WERI-Rb-1 (cell line): Measurements from ENCODE around the gene DNAJB12.

Experiments
- DNase-seq: peaks from one replicate; pipeline ENCODE4 v3.0.0-alpha.2; 2020
- H3K27ac ChIP-seq: fragments of 250-450 bp; sonication (Bioruptor Pico); 2 replicates; pipeline ENCODE4 v1.5.1; 2020; ENCODE audit warnings: mild to moderate bottlenecking, moderate library complexity
- H3K27me3 ChIP-seq: fragments of 250-450 bp; sonication (Bioruptor Pico); 2 replicates; pipeline ENCODE4 v1.5.1; 2021; ENCODE audit warnings: mild to moderate bottlenecking, low read depth, moderate library complexity; ENCODE audit not compliant: insufficient read depth, severe bottlenecking
- H3K36me3 ChIP-seq: fragments of 250-450 bp; sonication (Bioruptor Pico); 2 replicates; pipeline ENCODE4 v1.5.1; 2020; ENCODE audit warnings: mild to moderate bottlenecking, moderate library complexity
- H3K4me3 ChIP-seq: 2 replicates; pipeline ENCODE4 v1.5.1; 2011; ENCODE audit warnings: low read depth, mild to moderate bottlenecking, control low read depth, low read length
- H3K9me3 ChIP-seq: fragments of 250-450 bp; sonication (Bioruptor Pico); 2 replicates; pipeline ENCODE4 v1.5.1; 2021; ENCODE audit warnings: mild to moderate bottlenecking, moderate library complexity; ENCODE audit not compliant: severe bottlenecking
- TF ChIP-seq, protein P1 (sequence below): IDR thresholded peaks from 2 replicates; pipeline ENCODE4 v1.5.1; 2011; ENCODE audit warnings: low read depth, mild to moderate bottlenecking, control low read depth, inconsistent platforms, low read length

DNAJB12 gene

DNA sequence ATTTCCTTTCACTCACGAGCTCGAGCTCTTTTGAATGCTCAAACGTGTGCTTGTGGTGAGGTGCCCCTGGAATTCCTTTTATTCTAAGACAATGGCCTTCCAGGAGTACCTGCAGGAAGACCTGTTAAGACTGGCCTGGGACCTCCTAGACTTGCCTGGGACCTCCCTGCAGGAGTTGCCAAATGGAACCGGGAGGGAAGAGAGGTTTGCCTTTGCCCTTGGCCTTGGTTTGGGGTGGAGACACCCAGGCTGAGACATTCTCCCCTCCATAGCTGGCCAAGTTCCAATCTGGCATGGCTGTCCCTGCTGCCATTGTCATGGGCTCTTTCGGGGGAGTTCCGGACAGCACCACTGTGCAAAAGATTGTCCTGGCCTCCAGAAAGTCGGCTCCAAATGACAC lies 39.7 kb downstream of the DNAJB12 start:
- no peak overlapping the region for H3K4me3 ChIP-seq
- TF ChIP-seq, protein P1, sequence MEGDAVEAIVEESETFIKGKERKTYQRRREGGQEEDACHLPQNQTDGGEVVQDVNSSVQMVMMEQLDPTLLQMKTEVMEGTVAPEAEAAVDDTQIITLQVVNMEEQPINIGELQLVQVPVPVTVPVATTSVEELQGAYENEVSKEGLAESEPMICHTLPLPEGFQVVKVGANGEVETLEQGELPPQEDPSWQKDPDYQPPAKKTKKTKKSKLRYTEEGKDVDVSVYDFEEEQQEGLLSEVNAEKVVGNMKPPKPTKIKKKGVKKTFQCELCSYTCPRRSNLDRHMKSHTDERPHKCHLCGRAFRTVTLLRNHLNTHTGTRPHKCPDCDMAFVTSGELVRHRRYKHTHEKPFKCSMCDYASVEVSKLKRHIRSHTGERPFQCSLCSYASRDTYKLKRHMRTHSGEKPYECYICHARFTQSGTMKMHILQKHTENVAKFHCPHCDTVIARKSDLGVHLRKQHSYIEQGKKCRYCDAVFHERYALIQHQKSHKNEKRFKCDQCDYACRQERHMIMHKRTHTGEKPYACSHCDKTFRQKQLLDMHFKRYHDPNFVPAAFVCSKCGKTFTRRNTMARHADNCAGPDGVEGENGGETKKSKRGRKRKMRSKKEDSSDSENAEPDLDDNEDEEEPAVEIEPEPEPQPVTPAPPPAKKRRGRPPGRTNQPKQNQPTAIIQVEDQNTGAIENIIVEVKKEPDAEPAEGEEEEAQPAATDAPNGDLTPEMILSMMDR = no peak
- H3K36me3 ChIP-seq = no peaks in the 10 kb centered on the region
- H3K27me3 ChIP-seq = no peaks in the 10 kb centered on the region
- no peak for DNase-seq
- no peaks in the 10 kb centered on the region for H3K9me3 ChIP-seq
- no peak overlapping the region for H3K27ac ChIP-seq

DNA sequence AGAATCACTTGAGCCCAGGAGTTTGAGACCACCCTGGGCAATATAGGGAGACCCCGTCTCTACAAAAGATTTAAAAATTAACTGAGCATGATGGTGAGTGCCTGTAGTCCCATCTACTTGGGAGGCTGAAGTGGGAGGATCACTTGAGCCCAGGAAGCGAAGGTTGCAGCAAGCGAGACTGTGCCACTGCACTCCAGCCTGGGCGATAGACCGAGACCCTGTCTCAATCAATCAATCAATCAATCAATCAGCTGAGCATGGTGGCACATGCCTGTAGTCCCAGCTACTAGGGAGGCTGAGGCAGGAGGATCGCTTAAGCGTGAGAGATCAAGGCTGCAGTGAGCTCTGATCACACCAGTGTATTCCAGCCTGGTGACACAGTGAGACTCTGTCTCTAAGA lies 40.5 kb downstream of the DNAJB12 start:
- Histone ChIP-seq H3K27ac (no peak overlapping the region), H3K27me3 (no peaks in the 10 kb centered on the region), H3K4me3 (no peak overlapping the region), H3K36me3 (no peaks in the 10 kb centered on the region), H3K9me3 (no peaks in the 10 kb centered on the region)
- TF ChIP-seq, protein P1 = no peak
- DNase-seq = no peak

DNA sequence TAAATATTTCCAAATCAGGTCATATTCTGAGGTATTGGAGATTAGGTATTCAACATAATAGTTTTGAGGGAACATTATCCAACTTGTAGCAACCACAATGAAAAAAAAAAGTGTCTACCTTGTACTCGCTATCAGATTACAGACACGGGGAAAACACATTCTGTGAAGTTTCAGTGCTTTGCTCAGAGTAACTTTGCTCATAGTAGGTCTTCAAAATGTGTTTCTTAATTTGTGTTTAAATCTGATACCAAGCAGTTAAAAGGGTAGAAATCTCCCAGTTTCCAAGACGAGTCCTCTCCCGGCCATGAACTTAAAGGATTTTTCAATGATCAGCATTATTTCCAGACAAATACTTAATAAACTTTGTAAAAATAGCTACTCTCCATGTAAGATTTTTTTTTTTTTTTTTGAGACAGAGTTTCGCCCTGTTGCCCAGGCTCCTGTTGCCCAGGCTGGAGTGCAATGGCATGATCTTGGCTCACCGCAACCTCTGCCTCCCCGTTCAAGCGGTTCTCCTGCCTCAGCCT lies 41.8 kb downstream of the DNAJB12 start:
- no peaks in the 10 kb centered on the region for H3K27me3 ChIP-seq
- no peaks in the 10 kb centered on the region for H3K36me3 ChIP-seq
- no peak overlapping the region for H3K4me3 ChIP-seq
- no peak for DNase-seq
- no peak overlapping the region for H3K27ac ChIP-seq
- H3K9me3 ChIP-seq = no peaks in the 10 kb centered on the region
- TF ChIP-seq, protein P1 = no peak

DNA sequence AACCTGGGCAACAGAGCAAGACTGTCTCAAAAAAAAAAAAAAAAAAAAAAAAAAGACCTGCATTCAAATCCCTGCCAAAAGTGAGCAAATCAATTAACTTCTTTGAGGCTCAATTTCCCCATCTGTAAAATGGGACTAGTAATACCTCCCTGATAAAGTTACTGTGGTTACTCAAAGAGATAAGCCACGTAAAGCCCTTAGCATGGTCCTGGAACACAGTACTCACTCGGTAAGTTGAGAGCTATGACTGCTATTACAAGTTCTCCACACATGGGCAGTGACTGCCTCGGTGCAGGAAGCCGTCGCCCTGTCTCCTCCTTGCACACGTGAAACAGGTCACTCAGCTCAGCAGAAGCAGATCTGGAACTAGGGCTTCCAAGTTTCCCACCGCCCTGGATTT lies 43.1 kb downstream of the DNAJB12 start:
- TF ChIP-seq, protein P1 = no peak
- H3K27me3 ChIP-seq = no peaks in the 10 kb centered on the region
- no peaks in the 10 kb centered on the region for H3K36me3 ChIP-seq
- H3K9me3 ChIP-seq = no peaks in the 10 kb centered on the region
- no peak overlapping the region for H3K27ac ChIP-seq
- H3K4me3 ChIP-seq = no peak overlapping the region
- no peak for DNase-seq

DNA sequence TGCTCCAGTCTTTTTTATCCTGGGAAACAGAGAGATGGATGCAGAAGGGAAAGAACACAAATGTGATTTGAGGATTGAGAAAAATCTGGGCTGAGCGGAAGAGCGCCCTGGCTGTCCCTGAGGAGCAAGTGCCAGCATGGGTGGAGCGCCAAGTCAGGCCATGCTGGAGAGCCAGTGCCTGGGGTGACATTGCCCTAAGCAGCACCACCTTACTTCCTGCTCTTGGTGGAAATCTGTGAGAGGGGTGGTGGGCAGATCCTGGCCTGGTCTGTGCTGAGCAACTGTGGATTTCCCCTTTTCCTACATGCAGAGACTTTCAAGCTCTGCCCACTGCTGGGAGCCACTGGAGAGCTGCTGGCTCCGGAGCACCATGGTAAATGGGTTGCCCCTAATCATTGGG lies 44.1 kb downstream of the DNAJB12 start:
- Histone ChIP-seq H3K27me3 (no peaks in the 10 kb centered on the region), H3K9me3 (no peaks in the 10 kb centered on the region), H3K4me3 (no peak overlapping the region), H3K27ac (no peak overlapping the region), H3K36me3 (no peaks in the 10 kb centered on the region)
- TF ChIP-seq, protein P1 = no peak
- DNase-seq = no peak

DNA sequence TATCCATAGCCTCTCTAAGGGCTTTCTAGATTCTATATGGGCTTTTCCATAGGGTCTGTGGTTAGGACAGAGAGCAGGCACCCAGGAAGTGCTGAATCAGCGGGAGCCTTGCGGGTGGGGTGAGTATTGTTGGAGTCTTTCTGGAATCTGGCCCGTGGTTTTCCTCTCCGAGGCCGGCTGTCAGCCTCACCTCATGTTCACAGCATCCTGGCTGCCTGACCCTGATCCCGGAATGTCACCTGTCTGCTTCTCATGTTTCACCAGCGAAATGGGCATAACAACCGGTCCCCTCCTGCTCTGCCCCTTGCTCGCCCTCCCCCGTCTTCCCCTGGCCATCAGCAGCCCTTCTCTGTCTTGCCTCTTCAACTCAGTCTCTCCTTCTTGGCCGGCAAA lies 44.5 kb downstream of the DNAJB12 start:
- Histone ChIP-seq H3K4me3 (no peak overlapping the region), H3K9me3 (no peaks in the 10 kb centered on the region), H3K27me3 (no peaks in the 10 kb centered on the region), H3K36me3 (no peaks in the 10 kb centered on the region), H3K27ac (no peak overlapping the region)
- no peak for DNase-seq
- TF ChIP-seq, protein P1 = no peak
